Left renal cortex interstitium (tissue), 4 donors: ENCODE data around the gene UBE2QL1. TPM values are rescaled to one million over a fixed set of nuclear protein-coding genes. Genes with fewer than 3 reads are reported as not detected.

Experiments used
- DNase-seq, 4 donors: peaks; one replicate each; pipeline ENCODE4 v3.0.0-alpha.2; 2013; ENCODE audit warnings: low read depth in 4 of 4, low spot score in 2 of 4, missing footprints in 1 of 4
- polyA plus RNA-seq, 4 donors: library from polyadenylated mRNA; unstranded; fragments of 120-200 nt; gene quantifications; one replicate each; pipeline ENCODE4 v1.2.1, GENCODE V29; 2013; ENCODE audit not compliant: insufficient read length in 4 of 4

The UBE2QL1 gene
- polyA plus RNA-seq, 4 donors = 0.82 to 1.6 (median 1.2) TPM

DNA sequence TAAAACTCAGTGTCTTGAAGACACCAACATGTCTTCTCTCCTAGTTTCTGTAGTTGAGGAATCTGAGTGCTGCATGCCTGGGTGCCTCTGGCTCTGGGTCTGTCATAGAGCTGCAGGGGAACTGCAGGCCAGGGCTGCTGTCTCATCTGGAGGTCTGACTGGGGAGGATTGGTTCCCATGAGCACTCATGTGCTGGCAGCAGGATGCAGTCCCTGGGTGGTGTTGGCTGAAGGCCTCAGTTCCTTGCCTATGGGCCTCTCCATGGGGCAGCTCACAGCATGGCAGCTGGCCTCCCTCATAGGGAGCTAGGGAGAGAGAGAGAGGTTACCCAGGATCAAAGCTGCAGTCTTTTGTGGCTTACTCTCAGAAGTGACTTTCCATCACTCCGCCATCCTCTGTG is 22.6 kb downstream of the UBE2QL1 start:
- no peak for DNase-seq

DNA sequence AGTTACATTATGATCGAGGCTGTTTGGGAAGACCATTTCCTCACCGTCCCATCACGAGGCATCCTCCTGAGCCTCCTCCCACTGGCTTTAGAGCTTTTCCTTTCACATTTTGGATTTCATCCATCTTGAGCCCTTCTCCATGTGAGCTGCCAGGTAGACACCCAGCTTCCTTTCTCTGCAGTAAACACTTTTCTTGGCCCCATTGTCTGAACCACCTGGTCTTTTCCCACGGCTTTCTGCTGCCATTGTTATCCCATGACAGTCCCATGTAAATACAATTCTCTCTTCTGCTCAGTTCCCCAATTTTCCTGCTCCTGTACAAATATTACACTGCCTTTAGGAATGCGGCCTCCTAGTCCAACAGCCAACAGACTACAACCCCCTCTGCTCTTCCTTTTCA is 24.1 kb downstream of the UBE2QL1 start:
- no peak for DNase-seq

DNA sequence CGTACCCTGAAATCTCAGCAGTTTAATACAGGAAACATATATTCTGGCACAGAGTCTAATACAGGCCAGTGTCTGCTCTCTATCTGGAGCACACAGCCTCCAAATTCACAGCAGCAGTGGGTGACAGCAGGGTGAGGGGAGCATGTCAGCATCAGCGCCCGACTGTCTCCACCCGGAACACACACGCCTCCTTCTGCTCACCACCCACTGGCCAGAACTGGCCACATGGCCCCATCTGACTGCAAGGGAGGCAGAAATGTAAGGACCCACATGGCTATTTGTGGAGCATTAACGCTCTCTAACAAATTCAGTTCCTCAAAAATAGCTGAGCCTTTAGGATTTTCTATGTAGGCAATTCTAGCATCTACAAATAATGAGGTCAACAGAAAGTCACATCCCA is 24.6 kb downstream of the UBE2QL1 start:
- DNase-seq = no peak

DNA sequence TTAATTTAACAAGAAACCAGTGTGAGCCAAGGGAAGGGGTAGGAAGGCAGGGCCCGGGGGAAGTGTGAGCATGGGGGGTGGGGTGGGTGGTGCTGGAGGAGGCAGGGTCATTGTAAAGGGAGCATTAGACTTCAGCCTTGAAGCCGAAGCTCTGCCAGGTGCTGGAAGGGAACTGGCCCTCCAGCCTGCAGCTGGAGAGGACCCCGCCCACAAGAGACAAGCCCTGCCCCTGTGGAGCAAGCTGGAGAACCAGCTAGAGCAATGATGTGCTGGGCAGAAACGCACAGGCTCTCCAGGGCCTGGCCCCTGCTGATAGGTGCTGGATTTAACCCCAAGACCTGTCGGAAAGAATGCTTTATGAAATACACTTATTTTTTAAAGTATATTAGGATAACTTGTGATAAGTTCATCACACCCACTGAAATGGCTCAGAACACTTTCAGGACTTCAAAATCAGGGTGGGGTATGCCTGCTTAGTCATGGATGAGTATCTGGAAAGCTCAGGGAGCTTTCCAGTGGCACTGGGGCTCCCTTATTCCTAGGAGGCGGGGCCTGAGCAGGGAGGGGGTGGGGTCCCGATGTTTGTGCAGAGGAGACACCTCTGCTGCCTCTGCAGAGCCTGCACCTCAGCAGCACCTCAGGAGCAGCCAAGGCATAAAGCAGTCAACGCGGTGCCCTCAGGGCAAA is 27.1 kb downstream of the UBE2QL1 start:
- no peak for DNase-seq

DNA sequence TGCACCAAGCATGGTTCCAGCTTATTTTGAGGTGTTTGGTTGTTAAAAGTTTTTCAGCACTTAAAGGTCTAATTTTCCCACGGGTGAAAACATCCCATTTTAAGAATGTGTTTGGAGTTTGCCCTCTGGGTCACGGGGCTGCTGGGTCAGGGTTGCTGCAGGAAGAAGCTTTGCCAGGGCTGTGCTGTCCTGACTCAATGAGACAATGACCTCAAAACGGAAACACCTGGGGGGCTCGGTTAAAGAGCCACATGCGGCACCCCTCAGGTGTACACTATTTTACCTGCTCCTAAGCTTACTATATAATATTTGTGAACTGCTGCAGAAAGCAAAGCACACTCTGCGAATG is 27.6 kb downstream of the UBE2QL1 start:
- no peak for DNase-seq

DNA sequence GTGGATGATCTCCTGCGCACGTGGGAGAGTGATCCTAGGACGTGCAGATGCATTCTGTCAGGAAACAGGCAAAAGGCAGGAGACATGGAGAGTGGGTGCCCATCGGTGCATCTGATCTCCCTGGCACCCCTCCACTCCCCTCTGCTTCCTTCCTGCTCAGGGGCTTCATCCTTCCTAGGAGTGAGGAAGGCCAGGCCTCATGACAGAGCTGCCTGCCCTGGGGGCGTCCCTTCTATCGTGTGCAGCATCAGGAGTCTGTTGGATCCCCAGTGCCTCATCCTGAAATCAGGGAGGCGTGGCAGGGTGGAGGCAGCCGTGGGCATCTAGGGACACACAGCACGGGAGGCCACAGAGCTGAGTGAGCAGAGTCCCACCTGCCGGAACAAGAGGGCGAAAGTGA is 30.1 kb downstream of the UBE2QL1 start:
- DNase-seq = no peak

DNA sequence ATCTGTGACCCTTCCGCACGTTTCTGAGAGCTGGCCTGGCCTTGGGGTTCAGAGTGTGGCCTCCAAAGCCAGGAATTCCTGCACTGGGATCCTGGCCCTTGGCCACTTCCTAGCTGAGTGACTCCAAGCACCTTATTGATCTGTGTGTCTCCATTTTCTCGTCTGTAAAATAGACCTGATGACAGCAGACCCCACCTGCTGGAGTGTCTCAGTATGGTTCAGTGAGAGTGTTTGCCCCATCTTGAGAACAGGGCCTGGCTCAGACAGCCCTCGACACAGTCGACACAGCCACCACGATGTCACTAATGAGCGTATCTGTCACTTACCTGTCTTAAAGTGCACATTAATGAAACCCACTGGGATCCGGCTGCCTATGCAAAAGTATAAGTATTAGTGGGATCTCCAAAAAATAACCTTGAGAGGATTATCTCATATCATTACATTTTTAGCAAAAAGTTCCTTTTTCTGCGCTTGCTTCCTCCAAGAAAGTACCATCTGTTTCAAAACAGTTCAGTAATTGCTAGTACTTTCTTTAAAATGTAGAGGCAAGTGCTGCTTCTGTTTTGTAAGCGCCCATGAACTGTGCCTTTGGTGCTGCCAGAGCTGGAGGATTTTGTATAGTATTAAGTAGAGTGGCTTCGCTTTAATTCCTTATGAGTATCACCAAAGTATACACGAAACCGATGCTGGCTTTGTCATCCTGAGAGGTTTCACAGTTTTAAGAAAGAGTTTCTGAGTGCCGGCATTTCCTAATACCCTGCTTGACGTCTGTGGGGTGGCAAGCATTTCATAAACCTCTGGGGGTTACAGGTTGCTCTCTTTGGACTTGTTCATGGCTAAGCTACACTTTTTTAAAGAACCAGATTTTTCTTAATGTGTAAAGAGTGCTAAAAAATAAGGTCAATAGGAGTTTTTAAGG is 31.7 kb downstream of the UBE2QL1 start:
- no peak for DNase-seq

DNA sequence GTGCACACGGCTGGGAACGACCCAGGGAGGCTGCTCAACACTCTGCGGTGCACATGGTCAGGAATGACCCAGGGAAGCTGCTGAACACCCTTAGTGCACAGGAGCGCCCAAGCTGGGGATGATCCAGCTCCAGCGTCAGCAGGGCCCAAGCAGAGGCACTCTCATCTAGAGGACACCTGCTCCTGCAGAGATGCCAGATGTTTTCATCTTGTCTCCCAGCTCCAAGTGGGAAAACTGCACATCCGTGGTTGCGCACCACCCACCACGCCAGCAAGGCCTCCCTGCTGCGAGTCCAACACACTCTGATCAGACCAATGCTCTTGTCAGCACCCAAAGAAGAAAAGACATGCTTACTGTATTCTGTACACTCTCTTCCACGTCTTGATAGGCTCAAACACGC is 34.1 kb downstream of the UBE2QL1 start:
- DNase-seq = no peak

DNA sequence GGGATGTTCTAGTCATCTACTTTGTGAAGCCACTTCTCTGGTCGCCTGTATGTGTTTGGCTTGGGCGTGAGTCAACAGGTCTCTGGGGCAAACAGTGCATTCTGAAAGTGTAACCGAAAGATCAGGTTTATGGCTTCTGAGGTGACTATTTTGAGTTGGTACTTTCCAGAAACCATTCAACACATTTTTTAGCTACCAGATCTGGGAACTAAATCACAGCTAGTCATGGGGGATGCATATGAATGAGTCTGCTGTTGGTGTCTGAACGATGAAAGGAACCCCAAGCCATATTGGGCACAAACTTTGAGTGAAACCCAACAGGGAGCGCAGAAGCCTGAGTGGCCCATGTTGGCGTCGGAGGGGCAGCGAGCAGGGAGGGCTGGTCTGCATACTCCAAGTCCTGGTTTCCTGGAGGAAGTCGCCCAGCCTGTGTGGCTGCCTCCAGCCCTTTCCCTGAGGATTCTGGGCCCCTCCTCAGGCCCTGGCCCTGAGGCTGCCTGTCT is 35.3 kb downstream of the UBE2QL1 start:
- DNase-seq = no peak

DNA sequence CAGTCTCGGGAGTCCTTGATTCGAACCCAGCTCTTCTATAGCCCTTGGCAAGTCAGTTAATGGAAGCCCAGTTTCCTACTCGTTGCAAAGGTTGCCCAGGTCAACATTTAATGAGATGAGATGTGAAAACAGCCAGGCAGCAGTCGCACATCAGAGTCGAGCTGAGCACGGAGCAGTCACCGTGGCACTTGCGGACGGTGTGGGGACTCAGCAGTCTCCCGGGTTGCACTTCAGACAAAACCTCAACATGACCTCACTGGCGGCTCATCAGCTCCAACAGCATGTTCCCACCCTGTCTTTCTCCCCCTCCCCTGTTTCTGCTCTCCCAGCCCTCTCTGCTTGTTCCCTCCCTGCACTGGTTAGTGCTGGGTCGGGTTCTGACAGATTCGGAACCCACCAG is 35.8 kb downstream of the UBE2QL1 start:
- DNase-seq = no peak

DNA sequence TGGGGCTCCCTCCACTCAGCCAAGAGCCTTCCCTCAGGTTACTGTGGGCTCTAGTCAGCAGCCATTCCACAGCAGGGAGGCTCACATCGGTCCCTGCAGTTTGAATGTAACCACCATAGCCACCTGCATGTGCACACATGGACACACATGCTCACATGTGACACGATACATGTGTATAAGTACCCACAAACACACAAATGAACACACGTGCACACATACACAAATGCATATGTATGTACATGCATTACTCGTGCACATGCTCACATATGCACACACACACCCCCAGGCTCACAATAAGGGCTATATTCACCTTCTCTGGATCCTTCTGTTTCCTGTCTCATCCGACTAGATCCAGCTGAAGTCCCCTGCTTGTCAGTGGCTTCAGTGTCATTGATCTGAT is 36.2 kb downstream of the UBE2QL1 start:
- DNase-seq = no peak

DNA sequence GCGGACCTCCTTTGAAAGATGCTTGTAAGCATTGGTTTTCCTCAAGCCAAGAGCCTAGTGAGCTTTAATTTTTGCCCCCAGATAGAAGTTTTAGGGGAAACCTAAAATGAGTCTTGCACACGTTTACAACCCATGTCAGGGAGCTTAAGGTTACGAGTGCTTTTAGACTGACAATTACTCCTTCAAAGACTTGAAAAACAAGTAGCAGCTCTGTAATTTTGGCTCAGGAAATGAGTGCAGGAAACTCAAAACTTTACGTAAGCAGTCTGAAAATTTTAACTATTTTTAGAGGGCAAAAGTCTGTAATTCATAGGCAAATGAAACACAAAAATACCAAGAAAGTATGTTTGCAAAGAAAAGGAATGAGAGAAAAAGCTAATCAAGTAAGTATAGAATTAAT is 36.8 kb downstream of the UBE2QL1 start:
- DNase-seq = no peak

DNA sequence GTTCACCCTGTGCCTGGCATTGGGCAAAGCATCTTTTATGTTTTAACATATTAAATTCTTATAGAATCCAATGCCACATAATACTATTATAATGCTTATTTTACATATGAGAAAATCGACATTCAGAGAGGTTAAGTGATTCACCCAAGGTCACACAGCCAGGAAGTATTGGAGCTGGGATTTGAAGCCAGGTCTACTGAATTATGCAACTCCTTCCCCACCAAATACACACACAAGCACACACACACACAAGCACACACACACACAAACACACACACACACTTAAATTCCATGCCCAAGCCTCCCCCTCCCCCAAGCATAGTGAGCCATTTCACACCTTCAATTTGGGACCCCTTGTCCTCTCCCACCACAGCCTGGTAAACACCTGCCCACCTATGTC is 37.4 kb downstream of the UBE2QL1 start:
- no peak for DNase-seq

DNA sequence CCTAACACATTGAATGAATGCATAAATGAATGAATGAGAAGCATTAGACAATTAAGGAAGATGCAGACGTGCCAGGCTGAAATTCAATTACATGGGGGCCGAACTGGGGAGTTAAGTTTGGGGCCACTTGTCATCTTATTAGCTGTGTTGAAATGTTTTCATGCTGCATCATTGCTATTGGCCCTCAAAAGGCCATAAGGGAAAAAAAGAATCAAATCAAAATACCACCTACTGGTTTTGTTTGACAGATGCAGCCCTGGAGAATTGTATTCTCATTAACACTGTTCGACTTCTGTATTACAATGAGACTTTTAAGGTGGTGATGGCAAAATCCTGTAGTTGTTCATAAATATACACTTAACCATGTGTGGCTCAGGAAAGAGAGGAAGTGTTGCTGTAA is 38.4 kb downstream of the UBE2QL1 start:
- no peak for DNase-seq

DNA sequence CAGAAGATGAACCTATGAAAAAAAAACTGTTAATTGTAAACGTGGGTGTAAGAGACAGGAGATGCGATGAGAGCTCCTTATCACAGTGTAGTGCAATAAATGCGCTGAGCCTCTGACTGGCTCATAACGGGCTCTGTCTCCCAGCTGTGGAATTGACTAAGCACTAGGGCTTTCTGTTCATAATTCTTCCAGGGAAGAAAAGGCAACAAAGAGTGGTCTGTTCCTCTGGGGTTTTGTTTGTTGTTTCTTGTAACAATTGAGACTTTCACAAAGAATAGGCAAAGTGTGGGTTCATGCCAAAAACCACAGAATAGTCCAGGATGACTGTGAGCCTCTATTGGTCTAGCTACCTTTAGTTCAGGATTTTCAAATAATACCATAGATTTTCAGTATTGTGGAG is 39.4 kb downstream of the UBE2QL1 start:
- DNase-seq = no peak

DNA sequence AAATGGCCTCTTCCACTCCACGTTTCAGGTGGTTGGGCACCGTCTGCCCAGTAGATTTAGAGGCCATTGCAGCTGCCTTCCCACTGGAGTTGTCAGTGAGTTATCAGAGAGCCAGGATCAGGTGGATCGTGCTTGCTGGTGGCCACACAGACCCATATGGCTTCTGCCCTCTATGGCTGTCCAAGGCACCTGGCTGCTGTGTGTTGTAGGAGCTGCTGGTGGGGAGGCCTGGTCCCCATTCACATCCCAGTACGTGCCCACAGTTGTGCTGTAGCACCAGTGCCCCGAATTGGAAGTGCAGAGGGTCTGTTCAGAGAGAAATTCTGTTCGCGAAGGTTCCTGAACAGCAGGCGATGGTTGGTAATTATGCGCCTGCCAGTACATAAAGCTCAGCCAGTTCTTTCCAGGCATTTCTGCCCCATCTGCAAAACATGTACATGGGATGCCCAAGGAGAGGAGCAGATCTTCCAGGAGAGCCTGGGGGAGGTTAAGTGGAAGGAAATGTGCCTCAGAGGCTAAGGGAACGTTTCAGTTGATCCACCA is 41.1 kb downstream of the UBE2QL1 start:
- no peak for DNase-seq

DNA sequence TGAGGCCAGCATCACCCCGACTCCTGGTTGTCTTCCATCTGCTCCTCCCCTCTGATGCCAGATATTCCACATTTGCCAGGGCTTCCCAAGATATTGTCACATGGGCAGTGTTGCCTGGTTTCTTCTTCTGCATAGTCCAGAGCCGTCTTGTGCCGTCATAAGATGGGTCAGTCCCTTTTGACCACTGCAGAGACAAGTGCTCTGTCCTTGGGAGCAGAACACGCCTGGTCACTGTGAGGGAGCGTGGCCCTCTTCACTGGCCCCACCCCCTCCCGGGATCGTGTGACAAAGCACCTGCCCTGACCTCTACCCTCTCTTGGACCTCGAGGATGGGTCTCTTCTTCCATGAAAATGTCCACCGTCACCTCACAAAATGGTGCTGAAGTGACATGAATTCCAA is 41.6 kb downstream of the UBE2QL1 start:
- DNase-seq = no peak

DNA sequence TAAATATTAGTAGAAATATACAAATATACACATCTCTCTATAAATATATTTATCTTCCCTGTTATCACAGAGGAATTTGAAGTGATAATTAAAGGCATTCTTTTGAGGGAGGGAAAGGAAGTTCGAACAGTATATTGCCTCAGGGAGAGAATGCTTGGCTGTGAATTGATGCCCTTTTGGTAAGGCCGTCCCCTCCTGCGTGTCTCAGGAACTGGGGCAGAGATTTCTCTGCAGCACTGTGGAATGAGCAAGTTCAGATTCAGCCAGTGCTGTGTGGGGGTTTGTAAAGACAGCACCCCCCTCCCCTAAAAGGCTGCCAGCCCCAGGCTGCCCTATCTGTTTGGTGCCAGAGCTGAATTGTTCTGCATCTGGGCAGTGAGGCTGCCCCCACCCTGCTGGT is 42.0 kb downstream of the UBE2QL1 start:
- DNase-seq = no peak

DNA sequence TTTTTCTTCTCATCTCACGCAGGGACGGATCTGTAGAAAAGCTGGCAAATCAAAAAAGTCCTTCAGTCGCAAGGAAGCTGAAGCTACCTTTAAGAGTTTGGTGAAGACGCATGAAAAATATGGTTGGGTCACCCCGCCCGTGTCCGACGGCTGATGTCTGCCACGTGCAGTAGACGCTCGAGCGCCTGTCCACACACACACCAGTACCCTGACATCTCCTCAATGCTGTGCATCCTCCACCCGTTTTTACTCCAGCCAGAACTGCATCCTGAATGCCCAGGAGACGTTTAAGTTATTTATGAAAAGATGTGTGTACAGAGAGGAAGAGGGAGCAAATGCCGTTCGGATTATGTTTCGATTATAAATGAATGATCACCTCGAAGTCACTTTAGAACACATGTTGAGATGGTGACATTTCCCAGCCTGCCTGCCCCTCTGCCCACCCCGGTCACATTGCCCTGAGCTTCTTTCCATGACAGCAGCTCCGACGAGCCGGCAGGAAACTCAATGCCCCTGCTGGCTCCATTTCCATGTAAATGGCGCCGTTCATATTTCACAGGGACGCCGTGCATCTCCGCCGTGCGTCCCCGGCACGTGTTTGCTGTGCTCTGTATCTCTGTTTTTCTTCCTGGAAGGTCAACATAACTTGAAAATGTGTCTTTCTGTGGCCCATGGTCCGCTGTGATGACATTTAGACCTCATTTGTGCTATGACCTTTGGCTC is 42.7 kb downstream of the UBE2QL1 start:
- DNase-seq = no peak

DNA sequence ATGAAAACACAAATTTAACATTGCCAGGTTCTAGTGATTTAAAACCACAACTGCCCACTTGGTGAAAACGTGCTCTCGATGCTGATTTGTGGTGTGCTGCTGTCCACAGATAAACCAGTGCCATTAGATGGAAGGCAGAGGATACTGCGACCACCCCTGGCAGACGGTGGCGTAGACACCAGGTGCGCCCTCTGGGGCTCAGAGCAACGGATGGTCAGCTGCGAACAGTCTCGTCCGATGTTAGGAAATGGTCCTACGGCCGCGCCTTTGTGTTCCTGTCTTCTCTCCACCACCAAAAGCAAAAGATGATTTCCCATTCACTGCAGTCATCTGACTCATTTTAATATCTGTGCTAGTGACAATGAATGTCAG is 43.2 kb downstream of the UBE2QL1 start:
- DNase-seq = no peak

DNA sequence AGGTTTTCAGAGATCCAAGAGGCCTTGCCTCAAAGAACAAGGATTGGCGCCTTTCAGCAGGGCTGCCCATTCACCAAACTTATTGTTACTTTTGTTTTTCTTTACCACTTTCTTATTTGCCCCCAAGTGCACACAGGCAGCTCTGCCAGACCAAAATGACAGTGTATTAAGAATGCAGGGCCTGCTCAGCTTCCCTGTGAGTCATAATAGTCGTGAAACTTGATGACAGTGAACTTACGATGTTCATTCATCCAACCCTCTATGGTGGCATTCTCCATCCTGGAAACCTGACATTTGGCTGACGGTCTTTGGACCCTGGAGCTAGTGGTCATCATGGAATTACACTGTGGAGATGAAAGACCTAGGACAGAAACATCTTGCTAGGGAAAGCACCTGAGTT is 44.3 kb downstream of the UBE2QL1 start:
- no peak for DNase-seq
